Heart left ventricle (tissue), 13 donors: Measurements from ENCODE around the gene ADSS1.

Source experiments
- POLR2A ChIP-seq, 2 donors: fragments of 450-650 bp; IDR thresholded peaks; one replicate each; pipeline ENCODE4 v1.6.1; 2017; ENCODE audit warnings: antibody characterized with exemption in 2 of 2, mild to moderate bottlenecking in 2 of 2, moderate library complexity in 2 of 2
- TF ChIP-seq, protein P1 (sequence below), 12 donors: fragments of 200-600 bp; sonication (generic) in 4 of 12; IDR thresholded peaks; one replicate each; pipeline versions ENCODE4 v1.5.0 to v1.8.0; 2018 to 2022; ENCODE audit warnings: antibody characterized with exemption in 12 of 12, mild to moderate bottlenecking in 5 of 12
- donor health status: ischemic (EF 13 %, LVEDD 7.1; RV severe dilation, severe dysfunction).
- donor health status: DM: no; HTN: yes; CAD: no.
- donor health status: DM: no; HTN: no; CAD: no.
- donor health status: ischemic (EF 25% LVEDD 6.9; RV normal size, moderate dysfunction).
- donor health status: ischemic (EF 25% LVEDD 5.7; RV mildly dilated, moderate dysfunction).
- donor health status: ischemic (EF 35%, LVEDD 5.7; RV mildly dilated, moderate dysfunction).
- donor health status: nonischemic (EF 11% LVEDD 7.7; RV severe dilation, severe dysfunction).
- donor health status: DM: yes; HTN: yes; CAD: no.
- donor health status: PGD.
- donor health status: ischemic (EF 29% LVEDD 5.4; RV normal size, mild dysfunction).
- donor health status: nonischemic (EF 23%, LVEDD 6.1; RV moderate dilation, normal function).

GRCh38 chr14:104715871-104716270 is 8.2 kb upstream of the ADSS1 start:
- TF ChIP-seq, protein P1, sequence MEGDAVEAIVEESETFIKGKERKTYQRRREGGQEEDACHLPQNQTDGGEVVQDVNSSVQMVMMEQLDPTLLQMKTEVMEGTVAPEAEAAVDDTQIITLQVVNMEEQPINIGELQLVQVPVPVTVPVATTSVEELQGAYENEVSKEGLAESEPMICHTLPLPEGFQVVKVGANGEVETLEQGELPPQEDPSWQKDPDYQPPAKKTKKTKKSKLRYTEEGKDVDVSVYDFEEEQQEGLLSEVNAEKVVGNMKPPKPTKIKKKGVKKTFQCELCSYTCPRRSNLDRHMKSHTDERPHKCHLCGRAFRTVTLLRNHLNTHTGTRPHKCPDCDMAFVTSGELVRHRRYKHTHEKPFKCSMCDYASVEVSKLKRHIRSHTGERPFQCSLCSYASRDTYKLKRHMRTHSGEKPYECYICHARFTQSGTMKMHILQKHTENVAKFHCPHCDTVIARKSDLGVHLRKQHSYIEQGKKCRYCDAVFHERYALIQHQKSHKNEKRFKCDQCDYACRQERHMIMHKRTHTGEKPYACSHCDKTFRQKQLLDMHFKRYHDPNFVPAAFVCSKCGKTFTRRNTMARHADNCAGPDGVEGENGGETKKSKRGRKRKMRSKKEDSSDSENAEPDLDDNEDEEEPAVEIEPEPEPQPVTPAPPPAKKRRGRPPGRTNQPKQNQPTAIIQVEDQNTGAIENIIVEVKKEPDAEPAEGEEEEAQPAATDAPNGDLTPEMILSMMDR (IDR thresholded peaks at IDR 0.05), result no peak
- no peak for TF ChIP-seq POLR2A (IDR thresholded peaks at IDR 0.05)
